Fibroblast of villous mesenchyme (primary cell): Measurements from ENCODE around the gene CUEDC1. TPM values are rescaled to one million over a fixed set of nuclear protein-coding genes. Genes with fewer than 3 reads are reported as not detected.
"Not testable (repeated sequence)": the region's sequence is repeated elsewhere in the genome, so short reads cannot be mapped to it uniquely, and the experiment has no call there.

ENCODE experiments used
- DNase-seq: peaks from one replicate; pipeline ENCODE4 v3.0.0-alpha.2; 2010; ENCODE audit warnings: low read depth
- H3K4me3 ChIP-seq: 2 replicates; pipeline ENCODE4 v1.5.1; 2011; ENCODE audit warnings: low read depth, mild to moderate bottlenecking, low read length
- CTCF ChIP-seq: IDR thresholded peaks from 2 replicates; pipeline ENCODE4 v1.5.1; 2012; ENCODE audit warnings: low read depth, mild to moderate bottlenecking, low read length; ENCODE audit not compliant: insufficient read depth
- total RNA-seq: library from RNA; depleted of rRNA; stranded (reverse); fragments of >200 nt; gene quantifications from 2 replicates; pipeline ENCODE4 v1.2.3, GENCODE V29; 2012

The CUEDC1 gene
- total RNA-seq, 1 donor: 21.6 TPM

DNA sequence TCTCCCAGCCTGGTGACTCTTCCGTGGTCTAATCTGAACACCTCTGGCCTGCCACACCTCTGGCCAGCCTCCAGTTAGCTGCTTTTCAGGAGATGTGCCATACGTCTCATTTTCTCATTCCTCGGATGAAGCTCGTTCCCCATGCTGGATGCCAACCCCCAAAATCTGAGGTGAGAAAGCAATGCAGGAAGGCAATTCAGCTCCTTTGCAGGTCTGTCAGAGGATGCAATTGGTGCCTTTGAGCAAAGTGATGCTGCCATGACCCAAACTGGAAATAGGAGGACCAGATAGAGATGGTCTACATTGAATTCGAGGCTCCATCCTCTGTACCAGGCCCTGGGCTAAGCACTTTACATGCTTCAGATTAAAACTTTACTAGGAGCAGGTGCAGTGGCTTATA, 11.0 kb upstream of the CUEDC1 start:
- TF ChIP-seq CTCF: no peak
- H3K4me3 ChIP-seq: no peak overlapping the region
- no peak for DNase-seq

GRCh38 chr17:57965521-57966160, 10.4 kb upstream of the CUEDC1 start:
- H3K4me3 ChIP-seq: no peak overlapping the region
- no peak for DNase-seq
- no peak for TF ChIP-seq CTCF

DNA sequence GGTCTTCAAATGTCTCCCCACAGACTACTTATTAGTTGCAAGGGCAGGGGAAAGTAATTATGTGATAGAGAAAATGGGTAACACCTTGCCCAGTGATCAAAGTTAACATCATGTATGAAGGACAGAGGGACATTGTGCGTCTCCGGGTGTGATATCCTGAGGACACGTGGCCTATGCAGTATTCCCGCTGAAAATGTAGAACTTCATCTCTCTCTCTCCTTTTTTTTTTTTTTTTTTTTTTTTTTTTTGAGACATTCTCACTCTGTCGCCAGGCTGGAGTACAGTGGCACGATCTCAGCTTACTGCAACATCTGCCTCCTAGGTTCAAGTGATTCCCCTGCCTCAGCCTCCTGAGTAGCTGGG, 7.9 kb upstream of the CUEDC1 start:
- no peak for DNase-seq
- H3K4me3 ChIP-seq: no peak overlapping the region
- no peak for TF ChIP-seq CTCF

DNA sequence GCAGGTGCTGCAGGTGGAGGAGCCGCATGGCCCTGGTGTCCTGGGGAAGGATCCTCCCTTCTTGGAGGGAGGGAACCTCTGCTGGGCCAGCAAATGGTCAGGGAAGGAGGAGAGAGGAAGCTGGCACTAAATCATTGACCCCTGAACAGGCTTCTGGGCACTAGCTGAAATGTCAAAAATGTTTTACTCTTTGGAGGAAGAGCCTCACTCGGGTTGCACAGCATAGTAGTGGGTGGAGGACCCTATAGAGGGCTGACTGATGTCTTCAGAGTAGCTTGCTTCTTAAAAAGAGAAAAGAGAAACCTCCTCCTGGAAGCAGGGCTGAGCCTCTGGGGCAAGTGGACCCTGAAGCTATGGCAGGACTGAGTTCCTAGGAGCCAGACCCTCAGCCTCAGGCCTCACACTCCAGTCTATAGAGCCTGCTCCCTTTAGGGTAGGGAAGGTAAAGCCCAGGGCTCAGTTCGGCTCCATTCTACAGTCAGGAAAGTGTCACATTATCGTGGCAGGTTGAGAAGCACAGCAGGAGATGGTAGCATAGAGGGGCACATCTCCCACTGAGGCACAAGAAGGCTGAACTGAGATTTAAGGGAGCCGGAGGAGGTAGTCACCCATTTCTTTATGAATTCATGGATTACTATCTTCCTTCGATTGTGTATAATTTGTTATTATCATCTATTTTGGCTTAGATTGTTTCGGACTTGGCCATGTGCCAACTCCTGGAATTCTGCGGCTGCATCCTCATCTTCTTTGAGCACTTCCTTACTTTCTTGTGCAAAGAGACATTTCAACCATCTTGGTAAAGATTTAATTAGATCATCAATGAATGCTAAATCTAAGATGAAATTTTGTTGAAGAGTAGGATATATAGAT, 7.3 kb upstream of the CUEDC1 start:
- H3K4me3 ChIP-seq: no peak overlapping the region
- no peak for TF ChIP-seq CTCF
- no peak for DNase-seq

DNA sequence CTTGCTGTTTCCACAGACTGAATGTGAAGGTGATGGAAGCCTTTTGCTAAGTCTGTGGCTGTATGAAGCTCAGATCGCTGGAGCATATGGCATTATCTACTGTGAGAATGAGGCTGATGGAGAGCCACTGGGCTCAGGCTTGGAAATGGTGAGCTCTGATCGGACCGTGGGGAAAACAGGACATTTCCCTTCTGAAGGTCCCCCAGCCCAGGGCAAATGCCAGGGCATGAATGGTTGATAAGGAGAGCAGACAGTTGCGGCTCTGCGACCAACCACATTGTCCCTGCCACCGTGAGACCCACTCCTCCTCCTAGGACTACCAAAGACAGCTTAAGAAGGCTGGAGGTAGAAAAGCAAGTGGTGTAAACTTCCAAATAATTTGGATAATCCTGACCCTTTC, 4.7 kb upstream of the CUEDC1 start:
- no peak for TF ChIP-seq CTCF
- DNase-seq: no peak
- no peak overlapping the region for H3K4me3 ChIP-seq

GRCh38 chr17:57958391-57958790, 3.2 kb upstream of the CUEDC1 start:
- not testable (repeated sequence) for H3K4me3 ChIP-seq, DNase-seq

DNA sequence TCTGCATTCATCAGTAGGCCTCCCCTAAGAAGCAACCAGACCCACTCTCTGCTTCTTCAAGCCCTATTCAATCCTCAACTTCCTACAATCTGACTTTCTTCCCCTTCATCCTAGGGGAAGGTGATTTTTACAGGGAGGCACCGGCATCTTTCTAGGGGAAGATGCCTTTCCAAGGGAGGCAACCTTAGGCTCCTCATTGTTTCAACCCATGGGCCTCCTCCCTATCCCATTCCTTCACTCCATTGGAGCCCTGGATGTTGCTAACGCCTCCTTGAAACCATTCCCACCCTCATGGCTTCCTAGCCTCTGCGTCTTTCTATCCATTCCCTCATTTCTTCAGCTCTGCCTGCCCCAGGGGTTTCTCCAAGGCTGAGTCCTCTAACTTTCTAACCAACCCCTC, 2.7 kb upstream of the CUEDC1 start:
- no peak for DNase-seq
- no peak overlapping the region for H3K4me3 ChIP-seq
- no peak for TF ChIP-seq CTCF
